ENCODE measurements around the gene SEC14L2. TPM values are rescaled to one million over a fixed set of nuclear protein-coding genes. Genes with fewer than 3 reads are reported as not detected.
"Not testable (repeated sequence)": the region's sequence is repeated elsewhere in the genome, so short reads cannot be mapped to it uniquely, and the experiment has no call there.

SEC14L2 gene
- total RNA-seq, 1 donor = 15.5 TPM

- Histone ChIP-seq H3K4me3 (ENCODE audit: low read length) (no peak overlapping the region), H3K4me1 (ENCODE audit: insufficient read depth, low read length) (peaks cover 13% of the 10 kb centered on the region), H3K27me3 (ENCODE audit: insufficient read depth, low read length) (peaks cover 26% of the 10 kb centered on the region), H3K9me3 (ENCODE audit: low read depth, low read length) (no peaks in the 10 kb centered on the region)
Observed at GRCh38 chr22:30441088-30441487, 44.3 kb downstream of the SEC14L2 start.

GRCh38 chr22:30444632-30445437, 48.0 kb downstream of the SEC14L2 start:
- H3K4me3 ChIP-seq (ENCODE audit: low read length) = no peak overlapping the region
- no peaks in the 10 kb centered on the region for H3K9me3 ChIP-seq (ENCODE audit: low read depth, low read length)
- peaks cover 13% of the 10 kb centered on the region for H3K4me1 ChIP-seq (ENCODE audit: insufficient read depth, low read length)
- H3K27me3 ChIP-seq (ENCODE audit: insufficient read depth, low read length) = peaks cover 20% of the 10 kb centered on the region

GRCh38 chr22:30445438-30446145, 48.8 kb downstream of the SEC14L2 start:
- no peaks in the 10 kb centered on the region for H3K9me3 ChIP-seq (ENCODE audit: low read depth, low read length)
- H3K27me3 ChIP-seq (ENCODE audit: insufficient read depth, low read length) = peaks cover 14% of the 10 kb centered on the region
- H3K4me1 ChIP-seq (ENCODE audit: insufficient read depth, low read length) = peaks cover 13% of the 10 kb centered on the region
- H3K4me3 ChIP-seq (ENCODE audit: low read length) = no peak overlapping the region

- H3K4me3 ChIP-seq (ENCODE audit: low read length) = no peak overlapping the region
- peaks cover 5% of the 10 kb centered on the region for H3K4me1 ChIP-seq (ENCODE audit: insufficient read depth, low read length)
- H3K27me3 ChIP-seq (ENCODE audit: insufficient read depth, low read length) = peaks cover 14% of the 10 kb centered on the region
- H3K9me3 ChIP-seq (ENCODE audit: low read depth, low read length) = no peaks in the 10 kb centered on the region
Observed at GRCh38 chr22:30447656-30448055, 50.8 kb downstream of the SEC14L2 start.

- H3K27me3 ChIP-seq (ENCODE audit: insufficient read depth, low read length); H3K4me1 ChIP-seq (ENCODE audit: insufficient read depth, low read length): not testable (repeated sequence)
Observed at GRCh38 chr22:30451488-30451887, 54.7 kb downstream of the SEC14L2 start.

GRCh38 chr22:30452861-30453260, 56.0 kb downstream of the SEC14L2 start:
- H3K4me3 ChIP-seq (ENCODE audit: low read length) = no peak overlapping the region
- H3K9me3 ChIP-seq (ENCODE audit: low read depth, low read length) = no peaks in the 10 kb centered on the region
- H3K4me1 ChIP-seq (ENCODE audit: insufficient read depth, low read length) = no peaks in the 10 kb centered on the region
- no peaks in the 10 kb centered on the region for H3K27me3 ChIP-seq (ENCODE audit: insufficient read depth, low read length)

More at GRCh38 chr22:30451488-30451887, 54.7 kb downstream of the SEC14L2 start:
- H3K4me3 ChIP-seq (ENCODE audit: low read length); H3K9me3 ChIP-seq (ENCODE audit: low read depth, low read length): not testable (repeated sequence)

- no peaks in the 10 kb centered on the region for H3K27me3 ChIP-seq (ENCODE audit: insufficient read depth, low read length)
- no peaks in the 10 kb centered on the region for H3K4me1 ChIP-seq (ENCODE audit: insufficient read depth, low read length)
- no peak overlapping the region for H3K4me3 ChIP-seq (ENCODE audit: low read length)
- H3K9me3 ChIP-seq (ENCODE audit: low read depth, low read length) = no peaks in the 10 kb centered on the region
Observed at GRCh38 chr22:30453731-30454510, 57.1 kb downstream of the SEC14L2 start.

GRCh38 chr22:30455075-30455840, 58.4 kb downstream of the SEC14L2 start:
- no peak overlapping the region for H3K4me3 ChIP-seq (ENCODE audit: low read length)
- H3K27me3 ChIP-seq (ENCODE audit: insufficient read depth, low read length) = no peaks in the 10 kb centered on the region
- no peaks in the 10 kb centered on the region for H3K4me1 ChIP-seq (ENCODE audit: insufficient read depth, low read length)
- H3K9me3 ChIP-seq (ENCODE audit: low read depth, low read length) = no peaks in the 10 kb centered on the region

GRCh38 chr22:30457981-30458380, 61.2 kb downstream of the SEC14L2 start:
- H3K27me3 ChIP-seq (ENCODE audit: insufficient read depth, low read length) = no peaks in the 10 kb centered on the region
- H3K4me1 ChIP-seq (ENCODE audit: insufficient read depth, low read length) = no peaks in the 10 kb centered on the region
- H3K4me3 ChIP-seq (ENCODE audit: low read length) = no peak overlapping the region
- H3K9me3 ChIP-seq (ENCODE audit: low read depth, low read length) = no peaks in the 10 kb centered on the region

GRCh38 chr22:30459181-30460052, 62.6 kb downstream of the SEC14L2 start:
- H3K9me3 ChIP-seq (ENCODE audit: low read depth, low read length) = no peaks in the 10 kb centered on the region
- no peak overlapping the region for H3K4me3 ChIP-seq (ENCODE audit: low read length)
- H3K27me3 ChIP-seq (ENCODE audit: insufficient read depth, low read length) = no peaks in the 10 kb centered on the region
- H3K4me1 ChIP-seq (ENCODE audit: insufficient read depth, low read length) = no peaks in the 10 kb centered on the region

- H3K4me1 ChIP-seq (ENCODE audit: insufficient read depth, low read length) = no peaks in the 10 kb centered on the region
- H3K27me3 ChIP-seq (ENCODE audit: insufficient read depth, low read length) = no peaks in the 10 kb centered on the region
- no peaks in the 10 kb centered on the region for H3K9me3 ChIP-seq (ENCODE audit: low read depth, low read length)
- no peak overlapping the region for H3K4me3 ChIP-seq (ENCODE audit: low read length)
Observed at GRCh38 chr22:30460147-30460546, 63.3 kb downstream of the SEC14L2 start.

GRCh38 chr22:30460555-30460954, 63.7 kb downstream of the SEC14L2 start:
- H3K4me1 ChIP-seq (ENCODE audit: insufficient read depth, low read length); H3K4me3 ChIP-seq (ENCODE audit: low read length); H3K27me3 ChIP-seq (ENCODE audit: insufficient read depth, low read length); H3K9me3 ChIP-seq (ENCODE audit: low read depth, low read length): not testable (repeated sequence)

GRCh38 chr22:30469165-30469564, 72.3 kb downstream of the SEC14L2 start:
- Histone ChIP-seq H3K27me3 (ENCODE audit: insufficient read depth, low read length) (no peaks in the 10 kb centered on the region), H3K4me1 (ENCODE audit: insufficient read depth, low read length) (no peaks in the 10 kb centered on the region), H3K9me3 (ENCODE audit: low read depth, low read length) (no peaks in the 10 kb centered on the region), H3K4me3 (ENCODE audit: low read length) (no peak overlapping the region)

GRCh38 chr22:30470655-30471054, 73.8 kb downstream of the SEC14L2 start:
- no peaks in the 10 kb centered on the region for H3K4me1 ChIP-seq (ENCODE audit: insufficient read depth, low read length)
- H3K27me3 ChIP-seq (ENCODE audit: insufficient read depth, low read length) = no peaks in the 10 kb centered on the region
- H3K4me3 ChIP-seq (ENCODE audit: low read length) = no peak overlapping the region
- H3K9me3 ChIP-seq (ENCODE audit: low read depth, low read length) = no peaks in the 10 kb centered on the region
